A673 (cell line): ENCODE measurements around the gene RGPD6. TPM values are rescaled to one million over a fixed set of nuclear protein-coding genes. Genes with fewer than 3 reads are reported as not detected.
"Not testable (repeated sequence)": the region's sequence is repeated elsewhere in the genome, so short reads cannot be mapped to it uniquely, and the experiment has no call there.

Experiments used
- Bru-seq: library from RNA; stranded (reverse); fragments of 400-500 nt; gene quantifications from one replicate; lab custom pipeline; 2021; lab: Mats Ljungman, UMichigan
- BruChase-seq, 2 experiments: library from RNA; stranded (reverse); fragments of 400-500 nt; gene quantifications; one replicate each; lab custom pipeline; 2021; lab: Mats Ljungman, UMichigan
- BruUV-seq: library from RNA; stranded (reverse); fragments of 400-500 nt; replicated peaks from 2 replicates; lab custom pipeline; 2021; lab: Mats Ljungman, UMichigan
- CTCF ChIA-PET: fragments of 300-600 bp; sonication (Branson Sonifier 250); formaldehyde crosslinking; loops from one replicate; lab custom pipeline; 2022; ENCODE audit warnings: antibody characterized with exemption; lab: Charles Lee
- POLR2A ChIA-PET: fragments of 300-600 bp; sonication (Branson Sonifier 250); formaldehyde crosslinking; loops from one replicate; lab custom pipeline; 2022; ENCODE audit warnings: antibody characterized with exemption; ENCODE audit not compliant: low non-redundant PET; lab: Charles Lee
- DNase-seq: peaks from one replicate; pipeline ENCODE4 v3.0.0-alpha.2; 2015; ENCODE audit warnings: low spot score
- H3K27ac ChIP-seq: fragments of 200-600 bp; sonication (generic); 2 replicates; pipeline ENCODE4 v1.5.1; 2016; ENCODE audit warnings: mixed run types, low read depth, mild to moderate bottlenecking, mixed read lengths, antibody characterized with exemption, low read length; ENCODE audit not compliant: poor library complexity, severe bottlenecking
- H3K27me3 ChIP-seq: fragments of 200-600 bp; sonication (generic); replicated peaks from 2 replicates; pipeline ENCODE4 v1.6.1; 2017; ENCODE audit warnings: mixed run types, low read depth, mild to moderate bottlenecking, mixed read lengths, antibody characterized with exemption, low read length; ENCODE audit not compliant: insufficient read depth, poor library complexity
- H3K36me3 ChIP-seq: fragments of 200-600 bp; sonication (generic); 2 replicates; pipeline ENCODE4 v1.6.1; 2016; ENCODE audit warnings: mixed run types, mild to moderate bottlenecking, mixed read lengths, antibody characterized with exemption, low read length; ENCODE audit not compliant: insufficient read depth, poor library complexity, severe bottlenecking
- H3K4me1 ChIP-seq: fragments of 200-600 bp; sonication (generic); 2 replicates; pipeline ENCODE4 v1.6.1; 2017; ENCODE audit warnings: mixed run types, mild to moderate bottlenecking, mixed read lengths, antibody characterized with exemption, low read length; ENCODE audit not compliant: insufficient read depth, poor library complexity, severe bottlenecking
- H3K4me3 ChIP-seq: fragments of 200-600 bp; sonication (generic); 2 replicates; pipeline ENCODE4 v1.5.1; 2016; ENCODE audit warnings: low read depth, mixed run types, mild to moderate bottlenecking, mixed read lengths, low read length; ENCODE audit not compliant: poor library complexity, severe bottlenecking
- H3K9me3 ChIP-seq: fragments of 200-600 bp; sonication (generic); 2 replicates; pipeline ENCODE4 v1.6.1; 2016; ENCODE audit warnings: mixed run types, low read depth, mild to moderate bottlenecking, mixed read lengths, antibody characterized with exemption, low read length; ENCODE audit not compliant: poor library complexity, severe bottlenecking
- intact Hi-C: fragments of 100-400 bp; cut with micrococcal nuclease; formaldehyde crosslinking; loops from one replicate; pipeline ENCODE4 v1.10.0; 2022; ENCODE audit not compliant: unreplicated experiment
- long read RNA-seq: library from polyadenylated mRNA; stranded (forward); transcript quantifications from one replicate; pipeline ENCODE4 v2.0.0, GENCODE V29; 2022
- total RNA-seq: library from RNA; stranded (reverse); gene quantifications from 2 replicates; pipeline ENCODE4 v1.2.3, GENCODE V29; 2021

The RGPD6 gene
- total RNA-seq (30.8 and 69.2 TPM in 2 replicates), Bru-seq, nascent RNA (percentile 11 among the genes with signal in this experiment), BruChase-seq, experiment 1, labeled RNA remaining after a 2-hour chase (percentile 9 among the genes with signal in this experiment), BruChase-seq, experiment 2, labeled RNA remaining after a 6-hour chase (percentile 11 among the genes with signal in this experiment)
- long read RNA-seq, full-length matches to known transcripts, result 3 of 9 reads
- long read RNA-seq, partial matches to known transcripts, result 4 of 9 reads
- long read RNA-seq, other reads (novel, unspliced or antisense), result 2 of 9 reads

GRCh38 chr2:110576763-110577416 is at the start of gene RGPD6:
Gene RGPD6 (minus strand): TSS chr2:110577222. CDS start chr2:110577024, 198 bp downstream.
- H3K36me3 ChIP-seq, H3K9me3 ChIP-seq, DNase-seq, H3K4me3 ChIP-seq, intact Hi-C loops, BruUV-seq, POLR2A ChIA-PET, H3K27ac ChIP-seq, CTCF ChIA-PET, H3K4me1 ChIP-seq, H3K27me3 ChIP-seq: not testable (repeated sequence)

- DNase-seq, H3K36me3 ChIP-seq, BruUV-seq, H3K27me3 ChIP-seq, H3K27ac ChIP-seq, POLR2A ChIA-PET, H3K9me3 ChIP-seq, H3K4me1 ChIP-seq, intact Hi-C loops, CTCF ChIA-PET, H3K4me3 ChIP-seq: not testable (repeated sequence)
These were observed 42.4 kb upstream of the RGPD6 start for GRCh38 chr2:110619326-110619939.

GRCh38 chr2:110613927-110614326 is 36.9 kb upstream of the RGPD6 start:
- H3K27ac ChIP-seq, H3K9me3 ChIP-seq, H3K4me1 ChIP-seq, H3K27me3 ChIP-seq, CTCF ChIA-PET, DNase-seq, intact Hi-C loops, POLR2A ChIA-PET, H3K36me3 ChIP-seq, BruUV-seq, H3K4me3 ChIP-seq: not testable (repeated sequence)

GRCh38 chr2:110610613-110611250 is 33.7 kb upstream of the RGPD6 start:
- H3K9me3 ChIP-seq, BruUV-seq, H3K4me3 ChIP-seq, H3K27me3 ChIP-seq, H3K4me1 ChIP-seq, H3K36me3 ChIP-seq, POLR2A ChIA-PET, intact Hi-C loops, H3K27ac ChIP-seq, CTCF ChIA-PET, DNase-seq: not testable (repeated sequence)

GRCh38 chr2:110609843-110610612 is 33.0 kb upstream of the RGPD6 start:
- H3K9me3 ChIP-seq, H3K4me3 ChIP-seq, intact Hi-C loops, DNase-seq, H3K36me3 ChIP-seq, H3K27ac ChIP-seq, H3K27me3 ChIP-seq, BruUV-seq, CTCF ChIA-PET, POLR2A ChIA-PET, H3K4me1 ChIP-seq: not testable (repeated sequence)

GRCh38 chr2:110608788-110609502 is 31.9 kb upstream of the RGPD6 start:
- intact Hi-C loops, H3K4me3 ChIP-seq, H3K27ac ChIP-seq, CTCF ChIA-PET, POLR2A ChIA-PET, DNase-seq, H3K9me3 ChIP-seq, H3K4me1 ChIP-seq, H3K36me3 ChIP-seq, H3K27me3 ChIP-seq: not testable (repeated sequence)
- TSS peak; percentile 66 for BruUV-seq
